DND-41 (cell line): ENCODE results near the gene PCIF1.

ENCODE experiments used
- ATAC-seq: fragments of 200-7000 bp; cut with Tn5 transposase; 3 replicates; pipeline ENCODE4 v1.9.1; 2021; ENCODE audit warnings: low read depth; ENCODE audit not compliant: insufficient read depth
- DNase-seq: peaks from one replicate; pipeline ENCODE4 v3.0.0-alpha.2; 2020
- H2AFZ ChIP-seq: 2 replicates; pipeline ENCODE4 v1.6.0; 2012; ENCODE audit warnings: low read depth, low read length
- H3K27ac ChIP-seq: 2 replicates; pipeline ENCODE4 v1.5.1; 2012; ENCODE audit warnings: low read length, inconsistent platforms
- H3K27me3 ChIP-seq: fragments of 200-600 bp; sonication (generic); 2 replicates; pipeline ENCODE4 v1.6.0; 2012; ENCODE audit warnings: low read length, mild to moderate bottlenecking, inconsistent platforms; ENCODE audit not compliant: insufficient read depth, poor library complexity
- H3K36me3 ChIP-seq: 2 replicates; pipeline ENCODE4 v1.5.1; 2012; ENCODE audit warnings: low read length, inconsistent platforms; ENCODE audit not compliant: insufficient read depth
- H3K4me1 ChIP-seq: 2 replicates; pipeline ENCODE4 v1.5.1; 2012; ENCODE audit warnings: mild to moderate bottlenecking, low read length; ENCODE audit not compliant: insufficient read depth
- H3K4me2 ChIP-seq: 2 replicates; pipeline ENCODE4 v1.6.0; 2012; ENCODE audit warnings: mild to moderate bottlenecking, moderate library complexity, low read length, inconsistent platforms; ENCODE audit not compliant: insufficient read depth
- H3K4me3 ChIP-seq, 2 experiments: fragments of 200-600 bp in 1 of 2; shearing (Covaris generic) in 1 of 2; 2 replicates each; pipeline ENCODE4 v1.5.1; 2012 to 2016; ENCODE audit warnings: inconsistent platforms in 2 of 2, low read length in 2 of 2, mild to moderate bottlenecking in 2 of 2, low read depth in 1 of 2, moderate library complexity in 1 of 2
- H3K79me2 ChIP-seq: 2 replicates; pipeline ENCODE4 v1.6.0; 2012; ENCODE audit warnings: low read length, inconsistent platforms; ENCODE audit not compliant: insufficient read depth
- H3K9ac ChIP-seq: 2 replicates; pipeline ENCODE4 v1.6.0; 2012; ENCODE audit warnings: low read depth, mild to moderate bottlenecking, inconsistent platforms, low read length, moderate library complexity
- H3K9me3 ChIP-seq: 2 replicates; pipeline ENCODE4 v1.5.1; 2012; ENCODE audit warnings: low read length, moderate library complexity, mild to moderate bottlenecking, inconsistent platforms; ENCODE audit not compliant: insufficient read depth, severe bottlenecking
- H4K20me1 ChIP-seq: 2 replicates; pipeline ENCODE4 v1.6.0; 2012; ENCODE audit warnings: low read length; ENCODE audit not compliant: insufficient read depth
- CTCF ChIP-seq: IDR thresholded peaks from 2 replicates; pipeline ENCODE4 v1.5.1; 2012; ENCODE audit warnings: borderline replicate concordance, low read length, moderate library complexity, mild to moderate bottlenecking; ENCODE audit not compliant: poor library complexity, severe bottlenecking; ENCODE audit errors: extremely low read depth
- EZH2 ChIP-seq: IDR thresholded peaks from 3 replicates; pipeline ENCODE4 v1.6.1; 2012; ENCODE audit warnings: borderline replicate concordance, low read depth, mild to moderate bottlenecking, moderate library complexity, low read length, inconsistent platforms; ENCODE audit not compliant: severe bottlenecking

The PCIF1 gene

GRCh38 chr20:45965169-45966002 lies 30.9 kb downstream of the PCIF1 start:
- Histone ChIP-seq H3K9ac (no peak overlapping the region), H3K4me1 (peaks cover 17% of the 10 kb centered on the region), H3K4me2 (no peak overlapping the region), H3K4me3 (no peak overlapping the region), H4K20me1 (peaks cover 9% of the 10 kb centered on the region), H3K27ac (no peak overlapping the region), H3K79me2 (peaks cover 21% of the 10 kb centered on the region), H3K9me3 (no peaks in the 10 kb centered on the region), H2AFZ (no peak overlapping the region), H3K36me3 (peaks cover 86% of the 10 kb centered on the region), H3K27me3 (no peaks in the 10 kb centered on the region)
- DNase-seq: no peak
- ATAC-seq: no peak
- TF ChIP-seq CTCF (no peak), EZH2 (no peak)

GRCh38 chr20:45967551-45968080 lies 33.1 kb downstream of the PCIF1 start:
- no peak overlapping the region for H3K4me2 ChIP-seq
- H3K9me3 ChIP-seq: no peaks in the 10 kb centered on the region
- no peak overlapping the region for H3K4me3 ChIP-seq
- peaks cover 33% of the 10 kb centered on the region for H3K79me2 ChIP-seq
- H2AFZ ChIP-seq: no peak overlapping the region
- no peak for TF ChIP-seq EZH2
- no peak for TF ChIP-seq CTCF
- H3K27me3 ChIP-seq: no peaks in the 10 kb centered on the region
- no peak overlapping the region for H3K27ac ChIP-seq
- H3K9ac ChIP-seq: no peak overlapping the region
- ATAC-seq: no peak
- no peak for DNase-seq
- H3K4me1 ChIP-seq: peaks cover 30% of the 10 kb centered on the region
- H4K20me1 ChIP-seq: peaks cover 5% of the 10 kb centered on the region
- H3K36me3 ChIP-seq: peaks cover 70% of the 10 kb centered on the region

- H4K20me1 ChIP-seq: peaks cover 5% of the 10 kb centered on the region
- H3K36me3 ChIP-seq: peaks cover 66% of the 10 kb centered on the region
Measured at GRCh38 chr20:45968081-45968671, 33.7 kb downstream of the PCIF1 start.

More at GRCh38 chr20:45968081-45968671, 33.7 kb downstream of the PCIF1 start:
- H3K27ac ChIP-seq: no peak overlapping the region
- no peak overlapping the region for H3K4me3 ChIP-seq
- H3K79me2 ChIP-seq: peaks cover 33% of the 10 kb centered on the region
- H3K4me2 ChIP-seq: 0 out of 2 replicates have a peak overlapping the region, but pooled peaks have one; percentile 90
- H3K9me3 ChIP-seq: no peaks in the 10 kb centered on the region
- TF ChIP-seq CTCF (no peak), EZH2 (no peak)
- no peak overlapping the region for H2AFZ ChIP-seq
- ATAC-seq (no peak), DNase-seq (no peak)
- H3K9ac ChIP-seq: no peak overlapping the region
- H3K27me3 ChIP-seq: no peaks in the 10 kb centered on the region
- H3K4me1 ChIP-seq: peaks cover 35% of the 10 kb centered on the region
